WERI-Rb-1 (cell line): ENCODE results near the gene TBC1D28.
"Not testable (repeated sequence)": the region's sequence is repeated elsewhere in the genome, so short reads cannot be mapped to it uniquely, and the experiment has no call there.

ENCODE experiments used
- DNase-seq: peaks from one replicate; pipeline ENCODE4 v3.0.0-alpha.2; 2020
- H3K27ac ChIP-seq: fragments of 250-450 bp; sonication (Bioruptor Pico); 2 replicates; pipeline ENCODE4 v1.5.1; 2020; ENCODE audit warnings: mild to moderate bottlenecking, moderate library complexity
- H3K27me3 ChIP-seq: fragments of 250-450 bp; sonication (Bioruptor Pico); 2 replicates; pipeline ENCODE4 v1.5.1; 2021; ENCODE audit warnings: mild to moderate bottlenecking, low read depth, moderate library complexity; ENCODE audit not compliant: insufficient read depth, severe bottlenecking
- H3K36me3 ChIP-seq: fragments of 250-450 bp; sonication (Bioruptor Pico); 2 replicates; pipeline ENCODE4 v1.5.1; 2020; ENCODE audit warnings: mild to moderate bottlenecking, moderate library complexity
- H3K4me3 ChIP-seq: 2 replicates; pipeline ENCODE4 v1.5.1; 2011; ENCODE audit warnings: low read depth, mild to moderate bottlenecking, control low read depth, low read length
- H3K9me3 ChIP-seq: fragments of 250-450 bp; sonication (Bioruptor Pico); 2 replicates; pipeline ENCODE4 v1.5.1; 2021; ENCODE audit warnings: mild to moderate bottlenecking, moderate library complexity; ENCODE audit not compliant: severe bottlenecking

The TBC1D28 gene

GRCh38 chr17:18644291-18644690 is at the start of gene TBC1D28:
TBC1D28 (minus strand) TSS chr17:18644391; CDS start chr17:18641352, 3,039 bp downstream.
- not testable (repeated sequence) for H3K27ac ChIP-seq, H3K27me3 ChIP-seq, H3K4me3 ChIP-seq, DNase-seq, H3K36me3 ChIP-seq, H3K9me3 ChIP-seq

GRCh38 chr17:18682668-18683067 is 38.5 kb upstream of the TBC1D28 start:
- H3K27ac ChIP-seq, H3K27me3 ChIP-seq, H3K9me3 ChIP-seq, DNase-seq, H3K36me3 ChIP-seq: not testable (repeated sequence)
- peak overlapping the region; percentile 18; the same call in 1 of the 2 replicates for H3K4me3 ChIP-seq

- H3K27me3 ChIP-seq, H3K27ac ChIP-seq, H3K36me3 ChIP-seq, H3K9me3 ChIP-seq: not testable (repeated sequence)
- DNase-seq, result peak; percentile 91
- H3K4me3 ChIP-seq, result peak within 1 kb of the TSS; percentile 47
Measured at GRCh38 chr17:18681767-18682571, 37.8 kb upstream of the TBC1D28 start, which contains the start of gene FOXO3B. FOXO3B (minus strand) TSS chr17:18682314; CDS start chr17:18681651, 663 bp downstream.

GRCh38 chr17:18677381-18677780 is 33.2 kb upstream of the TBC1D28 start:
- not testable (repeated sequence) for H3K27ac ChIP-seq, H3K27me3 ChIP-seq, H3K9me3 ChIP-seq, H3K36me3 ChIP-seq, H3K4me3 ChIP-seq, DNase-seq

- H3K9me3 ChIP-seq, H3K27me3 ChIP-seq, H3K4me3 ChIP-seq, DNase-seq, H3K27ac ChIP-seq, H3K36me3 ChIP-seq: not testable (repeated sequence)
Measured at GRCh38 chr17:18676928-18677327, 32.7 kb upstream of the TBC1D28 start.

GRCh38 chr17:18672395-18673227 is 28.4 kb upstream of the TBC1D28 start:
- not testable (repeated sequence) for H3K9me3 ChIP-seq, H3K36me3 ChIP-seq, H3K4me3 ChIP-seq, DNase-seq, H3K27ac ChIP-seq, H3K27me3 ChIP-seq

- not testable (repeated sequence) for H3K4me3 ChIP-seq, H3K27ac ChIP-seq, H3K9me3 ChIP-seq
Measured at GRCh38 chr17:18668625-18669024, 24.4 kb upstream of the TBC1D28 start.

GRCh38 chr17:18667535-18667934 is 23.3 kb upstream of the TBC1D28 start:
- DNase-seq, H3K36me3 ChIP-seq, H3K27ac ChIP-seq, H3K27me3 ChIP-seq, H3K4me3 ChIP-seq, H3K9me3 ChIP-seq: not testable (repeated sequence)

More at GRCh38 chr17:18668625-18669024, 24.4 kb upstream of the TBC1D28 start:
- not testable (repeated sequence) for H3K36me3 ChIP-seq, H3K27me3 ChIP-seq, DNase-seq

GRCh38 chr17:18666326-18666725 is 22.1 kb upstream of the TBC1D28 start:
- H3K4me3 ChIP-seq, H3K27ac ChIP-seq, DNase-seq, H3K27me3 ChIP-seq, H3K9me3 ChIP-seq, H3K36me3 ChIP-seq: not testable (repeated sequence)

- not testable (repeated sequence) for H3K27me3 ChIP-seq, H3K36me3 ChIP-seq, H3K9me3 ChIP-seq, H3K4me3 ChIP-seq, H3K27ac ChIP-seq, DNase-seq
Measured at GRCh38 chr17:18661924-18662624, 17.9 kb upstream of the TBC1D28 start.

GRCh38 chr17:18650094-18650493 is 5.9 kb upstream of the TBC1D28 start:
- DNase-seq, H3K27ac ChIP-seq, H3K9me3 ChIP-seq, H3K36me3 ChIP-seq, H3K27me3 ChIP-seq, H3K4me3 ChIP-seq: not testable (repeated sequence)

- DNase-seq, H3K27ac ChIP-seq: not testable (repeated sequence)
Measured at GRCh38 chr17:18643124-18643523, 1.1 kb downstream of the TBC1D28 start.

GRCh38 chr17:18638357-18638756 is 5.8 kb downstream of the TBC1D28 start:
- not testable (repeated sequence) for H3K27me3 ChIP-seq, H3K4me3 ChIP-seq, H3K9me3 ChIP-seq, DNase-seq, H3K27ac ChIP-seq, H3K36me3 ChIP-seq

More at GRCh38 chr17:18643124-18643523, 1.1 kb downstream of the TBC1D28 start:
- H3K27me3 ChIP-seq, H3K9me3 ChIP-seq, H3K36me3 ChIP-seq, H3K4me3 ChIP-seq: not testable (repeated sequence)

- H3K4me3 ChIP-seq, H3K27me3 ChIP-seq, H3K9me3 ChIP-seq, H3K27ac ChIP-seq, DNase-seq, H3K36me3 ChIP-seq: not testable (repeated sequence)
Measured at GRCh38 chr17:18636237-18636636, 8.0 kb downstream of the TBC1D28 start.
